Breast epithelium (tissue), 3 donors: ENCODE measurements around the gene EEPD1.

ENCODE experiments used
- POLR2A ChIP-seq: fragments of 450-650 bp; IDR thresholded peaks from one replicate; pipeline ENCODE4 v1.6.1; 2016; ENCODE audit warnings: antibody characterized with exemption, mild to moderate bottlenecking, moderate library complexity
- POLR2AphosphoS5 ChIP-seq, 3 donors: sonication (generic); formaldehyde crosslinking; IDR thresholded peaks; one replicate each; pipeline ENCODE4 v1.6.1; 2017; ENCODE audit warnings: antibody characterized with exemption in 3 of 3
- TF ChIP-seq, protein P1 (sequence below), 3 donors: fragments of 450-650 bp; IDR thresholded peaks; one replicate each; pipeline ENCODE4 v1.5.1; 2016 to 2017; ENCODE audit warnings: antibody characterized with exemption in 3 of 3, mild to moderate bottlenecking in 3 of 3, moderate library complexity in 3 of 3

DNA sequence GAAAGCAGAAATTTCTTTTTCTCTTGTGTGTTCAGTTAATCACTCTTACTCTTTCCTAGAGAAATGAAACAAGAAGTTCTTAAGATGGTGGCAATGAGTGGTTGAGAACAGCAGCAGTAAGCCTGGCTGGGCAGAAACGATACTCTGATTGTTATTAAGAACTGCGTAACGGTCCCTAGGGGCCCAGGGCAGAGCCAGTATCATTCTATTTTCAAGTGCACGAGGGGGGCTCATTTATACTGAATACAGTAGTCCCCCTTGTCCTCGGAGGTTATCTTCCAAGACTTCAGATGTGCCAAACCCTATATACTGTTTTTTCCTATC lies 64.9 kb downstream of the EEPD1 start:
- TF ChIP-seq, protein P1, sequence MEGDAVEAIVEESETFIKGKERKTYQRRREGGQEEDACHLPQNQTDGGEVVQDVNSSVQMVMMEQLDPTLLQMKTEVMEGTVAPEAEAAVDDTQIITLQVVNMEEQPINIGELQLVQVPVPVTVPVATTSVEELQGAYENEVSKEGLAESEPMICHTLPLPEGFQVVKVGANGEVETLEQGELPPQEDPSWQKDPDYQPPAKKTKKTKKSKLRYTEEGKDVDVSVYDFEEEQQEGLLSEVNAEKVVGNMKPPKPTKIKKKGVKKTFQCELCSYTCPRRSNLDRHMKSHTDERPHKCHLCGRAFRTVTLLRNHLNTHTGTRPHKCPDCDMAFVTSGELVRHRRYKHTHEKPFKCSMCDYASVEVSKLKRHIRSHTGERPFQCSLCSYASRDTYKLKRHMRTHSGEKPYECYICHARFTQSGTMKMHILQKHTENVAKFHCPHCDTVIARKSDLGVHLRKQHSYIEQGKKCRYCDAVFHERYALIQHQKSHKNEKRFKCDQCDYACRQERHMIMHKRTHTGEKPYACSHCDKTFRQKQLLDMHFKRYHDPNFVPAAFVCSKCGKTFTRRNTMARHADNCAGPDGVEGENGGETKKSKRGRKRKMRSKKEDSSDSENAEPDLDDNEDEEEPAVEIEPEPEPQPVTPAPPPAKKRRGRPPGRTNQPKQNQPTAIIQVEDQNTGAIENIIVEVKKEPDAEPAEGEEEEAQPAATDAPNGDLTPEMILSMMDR (IDR thresholded peaks at IDR 0.05), result no peak
- TF ChIP-seq POLR2A (no peak), POLR2AphosphoS5 (IDR thresholded peaks at IDR 0.05) (no peak)
